ENCODE data around the gene NRDE2.
A peak's percentile ranks its signal among the peaks of the same experiment; 100 is the strongest.
"Not testable (repeated sequence)": the region's sequence is repeated elsewhere in the genome, so short reads cannot be mapped to it uniquely, and the experiment has no call there.

NRDE2 gene

GRCh38 chr14:90274019-90274418, 57.7 kb downstream of the NRDE2 start:
- no peak for DNase-seq

GRCh38 chr14:90273532-90273931, 58.2 kb downstream of the NRDE2 start:
- DNase-seq, result peak in 2 of 58 donors; percentile 16 to 19

- peak in 1 of 58 donors; percentile 24 for DNase-seq
These were observed 59.2 kb downstream of the NRDE2 start for GRCh38 chr14:90272523-90272922.

- no peak for DNase-seq
These were observed 63.3 kb downstream of the NRDE2 start for GRCh38 chr14:90268420-90268819.

- no peak for DNase-seq
These were observed 65.1 kb downstream of the NRDE2 start for GRCh38 chr14:90266441-90267154.

- DNase-seq, result no peak
These were observed 67.8 kb downstream of the NRDE2 start for GRCh38 chr14:90263748-90264449.

GRCh38 chr14:90256354-90257131, 75.2 kb downstream of the NRDE2 start, which contains the start of gene PSMC1:
PSMC1 (plus strand) TSS chr14:90256553; CDS start chr14:90256598, 45 bp downstream.
- DNase-seq, result peak; percentile 22 to 93 (median 84)

GRCh38 chr14:90255871-90256270, 75.9 kb downstream of the NRDE2 start:
- DNase-seq, result no peak

- no peak for DNase-seq
These were observed 77.9 kb downstream of the NRDE2 start for GRCh38 chr14:90253826-90254225.

GRCh38 chr14:90248594-90248993, 83.1 kb downstream of the NRDE2 start:
- no peak for DNase-seq

- DNase-seq, result not testable (repeated sequence)
These were observed 84.3 kb downstream of the NRDE2 start for GRCh38 chr14:90247441-90247840.

- DNase-seq, result no peak
These were observed 84.8 kb downstream of the NRDE2 start for GRCh38 chr14:90246936-90247335.

- no peak for DNase-seq
These were observed 89.3 kb downstream of the NRDE2 start for GRCh38 chr14:90242444-90242843.

GRCh38 chr14:90239139-90239538, 92.6 kb downstream of the NRDE2 start:
- DNase-seq, result no peak

- DNase-seq, result peak in 50 of 58 donors; percentile 2 to 73 (median 25)
These were observed 96.4 kb downstream of the NRDE2 start for GRCh38 chr14:90235179-90235976.

GRCh38 chr14:90229942-90230341, 101.8 kb downstream of the NRDE2 start:
- not testable (repeated sequence) for DNase-seq

GRCh38 chr14:90228478-90228877, 103.3 kb downstream of the NRDE2 start:
- no peak for DNase-seq
